HUES6 (cell line): Measurements from ENCODE around the gene STATH.
"Not testable (repeated sequence)": the region's sequence is repeated elsewhere in the genome, so short reads cannot be mapped to it uniquely, and the experiment has no call there.

ENCODE experiments used
- H3K27ac ChIP-seq: 2 replicates; pipeline ENCODE4 v1.7.0; 2013; ENCODE audit warnings: low read depth, mild to moderate bottlenecking, low read length, inconsistent platforms
- H3K27me3 ChIP-seq: 2 replicates; pipeline ENCODE4 v1.6.1; 2013; ENCODE audit warnings: low read length; ENCODE audit not compliant: control insufficient read depth, insufficient read depth
- H3K36me3 ChIP-seq: 2 replicates; pipeline ENCODE4 v1.6.1; 2013; ENCODE audit warnings: low read length; ENCODE audit not compliant: control insufficient read depth, insufficient read depth
- H3K4me1 ChIP-seq: 2 replicates; pipeline ENCODE4 v1.6.1; 2013; ENCODE audit warnings: low read length; ENCODE audit not compliant: control insufficient read depth, insufficient read depth
- H3K4me3 ChIP-seq: 2 replicates; pipeline ENCODE4 v1.5.1; 2013; ENCODE audit warnings: low read depth, low read length
- H3K9ac ChIP-seq: one replicate; pipeline ENCODE4 v1.6.1; 2013; ENCODE audit warnings: mild to moderate bottlenecking, low read length
- H3K9me3 ChIP-seq: 2 replicates; pipeline ENCODE4 v1.6.1; 2013; ENCODE audit warnings: low read depth, low read length; ENCODE audit not compliant: control insufficient read depth, insufficient read depth

Gene STATH

DNA sequence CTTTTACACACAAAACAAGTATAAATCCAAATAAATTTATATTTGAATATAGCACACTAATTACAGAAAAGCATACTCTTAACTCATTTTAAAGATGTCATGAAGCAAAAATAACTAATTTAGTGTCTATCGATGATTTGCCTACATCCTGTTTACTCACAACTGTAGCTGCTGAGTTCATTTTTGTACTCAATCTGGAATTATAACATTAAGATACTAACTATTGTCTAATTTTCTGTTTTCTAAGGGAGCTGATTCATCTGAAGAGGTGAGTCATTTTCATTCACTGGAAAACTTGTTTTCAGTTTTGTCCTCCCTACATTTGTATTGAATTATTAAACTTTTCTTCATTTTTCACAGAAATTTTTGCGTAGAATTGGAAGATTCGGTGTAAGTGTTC, 3.7 kb downstream of the STATH start:
- Histone ChIP-seq H3K36me3 (no peaks in the 10 kb centered on the region), H3K4me1 (no peaks in the 10 kb centered on the region), H3K4me3 (no peak overlapping the region), H3K9ac (no peak overlapping the region), H3K27ac (no peak overlapping the region), H3K9me3 (no peaks in the 10 kb centered on the region), H3K27me3 (no peaks in the 10 kb centered on the region)

- H3K9ac ChIP-seq = no peak overlapping the region
- H3K27ac ChIP-seq = no peak overlapping the region
- no peak overlapping the region for H3K4me3 ChIP-seq
- H3K27me3 ChIP-seq = no peaks in the 10 kb centered on the region
- H3K36me3 ChIP-seq = no peaks in the 10 kb centered on the region
- no peaks in the 10 kb centered on the region for H3K9me3 ChIP-seq
- H3K4me1 ChIP-seq = no peaks in the 10 kb centered on the region
These were observed 4.9 kb downstream of the STATH start for GRCh38 chr4:70000711-70001110.

GRCh38 chr4:70002507-70002906, 6.7 kb downstream of the STATH start:
- H3K9ac ChIP-seq = no peak overlapping the region
- no peak overlapping the region for H3K27ac ChIP-seq
- no peaks in the 10 kb centered on the region for H3K9me3 ChIP-seq
- H3K4me3 ChIP-seq = no peak overlapping the region
- H3K4me1 ChIP-seq = no peaks in the 10 kb centered on the region
- no peaks in the 10 kb centered on the region for H3K27me3 ChIP-seq
- H3K36me3 ChIP-seq = no peaks in the 10 kb centered on the region

DNA sequence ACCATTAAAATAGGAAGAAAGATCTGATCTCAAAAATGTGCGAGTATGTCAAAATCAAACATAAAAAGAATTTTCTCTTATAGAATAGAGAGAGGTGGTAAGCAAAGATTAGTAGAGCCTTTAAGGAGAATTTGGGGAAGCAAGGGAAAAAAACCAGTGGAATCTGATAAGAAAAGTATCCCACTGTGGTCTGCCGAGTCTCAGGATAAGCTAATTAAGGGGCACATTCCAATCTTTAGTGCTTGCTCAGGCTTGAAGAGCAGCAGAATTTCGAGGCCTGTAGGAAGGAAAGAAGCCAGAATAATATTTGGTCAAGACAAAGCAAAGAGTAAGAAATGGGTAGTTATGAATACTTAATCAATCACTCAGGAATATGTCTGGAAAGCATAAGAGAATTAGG, 13.0 kb downstream of the STATH start:
- H3K4me3 ChIP-seq = no peak overlapping the region
- peaks cover 2% of the 10 kb centered on the region; the same call in 1 of the 2 replicates for H3K9me3 ChIP-seq
- H3K9ac ChIP-seq = no peak overlapping the region
- no peaks in the 10 kb centered on the region for H3K4me1 ChIP-seq
- no peak overlapping the region for H3K27ac ChIP-seq
- no peaks in the 10 kb centered on the region for H3K27me3 ChIP-seq
- H3K36me3 ChIP-seq = no peaks in the 10 kb centered on the region

- H3K9ac ChIP-seq, H3K27me3 ChIP-seq, H3K9me3 ChIP-seq, H3K36me3 ChIP-seq, H3K27ac ChIP-seq, H3K4me1 ChIP-seq: not testable (repeated sequence)
- H3K4me3 ChIP-seq = peak overlapping the region; percentile 54
These were observed 23.2 kb downstream of the STATH start for GRCh38 chr4:70019006-70019405.

- H3K27me3 ChIP-seq = no peaks in the 10 kb centered on the region
- H3K27ac ChIP-seq = no peak overlapping the region
- 0 out of 2 replicates have a peak, but pooled peaks cover 5% of the 10 kb centered on the region for H3K9me3 ChIP-seq
- no peaks in the 10 kb centered on the region for H3K4me1 ChIP-seq
- no peak overlapping the region for H3K4me3 ChIP-seq
- no peak overlapping the region for H3K9ac ChIP-seq
- H3K36me3 ChIP-seq = no peaks in the 10 kb centered on the region
These were observed 27.5 kb downstream of the STATH start for GRCh38 chr4:70023218-70023617.

DNA sequence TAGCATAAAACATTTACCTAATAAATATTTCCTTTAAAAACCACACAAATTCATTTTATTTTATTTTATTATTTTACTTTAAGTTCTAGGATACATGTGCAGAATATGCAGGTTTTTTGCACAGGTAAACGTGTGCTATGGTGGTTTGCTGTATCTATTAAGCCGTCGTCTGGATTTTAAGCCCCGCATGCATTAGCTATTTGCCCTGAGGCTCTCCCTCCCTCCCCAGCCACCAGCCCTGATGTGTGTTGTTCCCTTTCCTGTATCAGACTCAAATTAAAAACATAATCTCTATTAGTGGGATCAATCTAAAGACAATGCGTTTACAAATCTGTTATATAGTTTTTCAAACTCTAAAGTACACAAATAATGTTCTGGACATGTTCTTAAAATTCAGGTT, 31.2 kb downstream of the STATH start:
- no peak overlapping the region for H3K27ac ChIP-seq
- no peaks in the 10 kb centered on the region for H3K36me3 ChIP-seq
- H3K9me3 ChIP-seq = no peaks in the 10 kb centered on the region
- H3K27me3 ChIP-seq = no peaks in the 10 kb centered on the region
- no peaks in the 10 kb centered on the region for H3K4me1 ChIP-seq
- H3K9ac ChIP-seq = no peak overlapping the region
- H3K4me3 ChIP-seq = no peak overlapping the region

GRCh38 chr4:70028159-70028558, 32.4 kb downstream of the STATH start, which contains the start of gene HTN3:
TSS of gene HTN3 (plus strand) at chr4:70028459. CDS start at chr4:70030741, 2,282 bp downstream.
- not testable (repeated sequence) for H3K9me3 ChIP-seq, H3K4me1 ChIP-seq, H3K9ac ChIP-seq, H3K36me3 ChIP-seq, H3K4me3 ChIP-seq, H3K27me3 ChIP-seq, H3K27ac ChIP-seq

DNA sequence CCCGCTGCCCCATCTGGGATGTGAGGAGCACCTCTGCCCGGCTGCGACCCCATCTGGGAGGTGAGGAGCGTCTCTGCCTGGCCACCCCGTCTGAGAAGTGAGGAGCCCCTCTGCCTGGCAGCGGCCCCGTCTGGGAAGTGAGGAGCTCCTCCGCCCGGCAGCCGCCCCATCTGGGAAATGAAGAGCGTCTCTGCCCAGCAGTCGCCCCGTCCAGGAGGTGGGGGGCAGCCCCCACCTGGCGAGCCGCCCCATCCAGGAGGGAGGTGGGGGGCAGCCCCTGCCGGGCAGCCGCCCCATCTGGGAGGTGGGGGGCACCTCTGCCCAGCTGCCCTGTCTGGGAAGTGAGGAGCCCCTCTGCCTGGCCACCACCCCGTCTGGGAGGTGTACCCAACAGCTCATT, 41.8 kb downstream of the STATH start:
- not testable (repeated sequence) for H3K36me3 ChIP-seq, H3K4me1 ChIP-seq, H3K27ac ChIP-seq, H3K27me3 ChIP-seq, H3K9ac ChIP-seq, H3K4me3 ChIP-seq, H3K9me3 ChIP-seq

DNA sequence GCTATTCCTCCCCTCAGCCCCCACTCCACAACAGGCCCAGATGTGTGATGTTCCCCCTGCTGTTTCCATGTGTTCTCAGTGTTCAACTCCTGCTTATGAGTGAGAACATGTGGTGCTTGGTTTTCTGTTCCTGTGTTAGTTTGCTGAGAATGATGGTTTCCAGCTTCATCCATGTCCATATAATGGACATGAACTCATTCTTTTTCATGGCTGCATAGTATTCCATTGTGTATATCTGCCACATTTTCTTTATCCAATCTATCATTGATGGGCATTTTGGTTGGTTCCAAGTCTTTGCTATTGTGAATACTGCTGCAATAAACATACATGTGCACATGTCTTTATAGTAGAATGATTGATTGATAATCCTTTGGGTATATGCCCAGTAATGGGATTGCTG, 44.2 kb downstream of the STATH start:
- not testable (repeated sequence) for H3K9me3 ChIP-seq, H3K9ac ChIP-seq, H3K27me3 ChIP-seq, H3K36me3 ChIP-seq, H3K27ac ChIP-seq, H3K4me3 ChIP-seq, H3K4me1 ChIP-seq

DNA sequence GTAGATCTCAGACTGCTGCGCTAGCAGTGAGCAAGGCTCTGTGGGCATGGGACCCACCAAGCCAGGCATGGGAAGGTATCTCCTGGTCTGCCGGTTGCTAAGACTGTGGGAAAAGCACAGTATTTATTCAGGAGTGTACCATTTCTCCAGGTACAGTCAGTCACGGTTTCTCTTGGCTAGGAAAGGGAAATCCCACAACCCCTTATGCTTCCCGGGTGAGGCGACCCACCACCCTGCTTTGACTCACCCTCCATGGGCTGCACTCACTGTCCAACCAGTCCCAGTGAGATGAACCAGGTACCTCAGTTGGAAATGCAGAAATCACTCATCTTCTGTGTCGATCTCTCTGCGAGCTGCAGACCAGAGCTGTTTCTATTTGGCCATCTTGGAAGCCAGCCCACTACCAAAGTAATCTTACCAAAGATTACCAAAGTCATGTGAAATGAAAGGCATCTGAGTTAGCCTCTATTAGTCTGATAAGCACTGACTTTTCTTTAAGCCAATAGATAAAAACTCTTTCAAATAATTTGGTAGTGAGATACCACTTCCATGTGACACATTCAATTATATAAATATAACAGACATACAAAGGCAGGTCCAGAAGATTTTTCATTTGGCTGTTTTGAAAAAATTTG, 46.0 kb downstream of the STATH start:
- no peak overlapping the region for H3K9ac ChIP-seq
- no peaks in the 10 kb centered on the region for H3K4me1 ChIP-seq
- H3K27me3 ChIP-seq = no peaks in the 10 kb centered on the region
- H3K27ac ChIP-seq = no peak overlapping the region
- peaks cover 8% of the 10 kb centered on the region; the same call in 1 of the 2 replicates for H3K9me3 ChIP-seq
- no peak overlapping the region for H3K4me3 ChIP-seq
- no peaks in the 10 kb centered on the region for H3K36me3 ChIP-seq

- not testable (repeated sequence) for H3K9me3 ChIP-seq, H3K9ac ChIP-seq, H3K27me3 ChIP-seq, H3K4me1 ChIP-seq, H3K27ac ChIP-seq, H3K36me3 ChIP-seq, H3K4me3 ChIP-seq
These were observed 54.4 kb downstream of the STATH start, which contains the start of gene HTN1 for GRCh38 chr4:70050138-70050537. TSS of gene HTN1 (plus strand) at chr4:70050438. CDS start at chr4:70053077, 2,639 bp downstream.
